ENCODE data around the gene ZNF830.
"Not testable (repeated sequence)": the region's sequence is repeated elsewhere in the genome, so short reads cannot be mapped to it uniquely, and the experiment has no call there.

The ZNF830 gene

DNA sequence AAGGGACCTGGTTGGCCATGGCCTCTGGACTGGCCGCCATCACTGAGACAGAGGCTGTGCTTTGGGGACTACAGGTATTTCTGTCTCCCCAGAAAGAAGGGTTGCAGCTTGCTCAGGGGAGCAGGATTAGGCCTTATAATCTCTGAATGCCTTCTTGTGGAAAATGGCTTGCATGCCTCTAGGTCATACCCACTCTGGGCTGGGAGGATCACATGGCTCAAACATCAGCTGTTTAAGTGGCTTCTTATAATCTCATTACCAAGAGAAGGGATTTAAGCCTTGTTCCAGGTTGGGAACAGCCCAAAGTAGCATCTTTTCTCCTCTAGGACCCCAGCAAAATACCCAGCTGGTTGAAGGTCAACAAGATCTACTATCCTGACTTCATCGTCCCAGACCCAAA is 38.1 kb downstream of the ZNF830 start:
- H3K27me3 ChIP-seq (replicated peaks in 2 of 5; ENCODE audit: control insufficient read depth in 4 of 5, insufficient read depth in 5 of 5, low read length in 4 of 5) = no peaks in the 10 kb centered on the region
- ChIA-PET CTCF (interaction anchor here (1.0 to 10.7 kb wide), 20 partner anchors 9 to 144 kb away, joined by 3 to 156 read pairs (median 6); partner anchors contain the start of genes FNDC8, RAD51D and RFFL), POLR2A (interaction anchor here (1.3 kb wide), 1 partner anchor 120 kb away, joined by 3 read pairs; the partner anchor contains the start of gene RAD51D)
- no peak overlapping the region for H3K4me3 ChIP-seq (ENCODE audit: control insufficient read depth in 1 of 7, extremely low read depth in 1 of 7, insufficient read depth in 4 of 7, low read depth in 2 of 7, low read length in 6 of 7)
- H3K27ac ChIP-seq (ENCODE audit: insufficient read depth in 1 of 2, low read depth in 1 of 2, low read length in 2 of 2, poor library complexity in 1 of 2, severe bottlenecking in 2 of 2) = no peak overlapping the region
- 100% methylated on average over 1 of the region's 2 CpGs for WGBS (ENCODE audit: insufficient coverage)
- DNase-seq = no peak
- H3K36me3 ChIP-seq (ENCODE audit: control insufficient read depth in 4 of 4, insufficient read depth in 4 of 4, low read length in 3 of 4) = peaks cover 19 to 86% (median 61%) of the 10 kb centered on the region in 4 experiments
- peaks cover 0 to 3% (median 1%) of the 10 kb centered on the region in 4 experiments for H3K4me1 ChIP-seq (ENCODE audit: control extremely low read depth in 1 of 4, control insufficient read depth in 4 of 4, insufficient read depth in 4 of 4, low read length in 3 of 4)
- H3K9me3 ChIP-seq (ENCODE audit: control extremely low read depth in 1 of 5, control insufficient read depth in 4 of 5, insufficient read depth in 2 of 5, low read depth in 1 of 5, low read length in 4 of 5) = no peaks in the 10 kb centered on the region

DNA sequence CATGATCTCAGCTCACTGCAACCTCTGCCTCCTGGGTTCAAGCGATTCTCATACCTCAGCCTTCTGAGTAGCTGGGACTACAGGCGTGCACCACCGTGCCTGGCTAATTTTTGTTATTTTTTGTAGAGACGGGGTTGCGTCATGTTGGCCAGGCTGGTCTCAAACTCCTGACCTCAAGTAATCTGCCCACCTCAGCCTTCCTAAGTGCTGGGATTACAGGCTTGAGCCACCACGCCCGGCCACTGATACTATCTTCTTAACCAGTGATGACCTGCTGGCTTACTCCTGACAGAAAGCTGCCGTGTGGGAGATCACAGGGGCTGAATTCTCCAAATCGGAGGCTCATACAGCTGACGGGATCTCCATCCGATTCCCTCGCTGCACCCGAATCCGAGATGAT is 39.6 kb downstream of the ZNF830 start:
- CTCF ChIA-PET = interaction anchor here (0.9 to 10.7 kb wide), 6 partner anchors 18 to 143 kb away, joined by 3 to 156 read pairs (median 4); partner anchors contain the start of genes FNDC8 and RAD51D
- H3K4me3 ChIP-seq (ENCODE audit: control insufficient read depth in 1 of 7, extremely low read depth in 1 of 7, insufficient read depth in 4 of 7, low read depth in 2 of 7, low read length in 6 of 7); H3K4me1 ChIP-seq (ENCODE audit: control extremely low read depth in 1 of 4, control insufficient read depth in 4 of 4, insufficient read depth in 4 of 4, low read length in 3 of 4); H3K9me3 ChIP-seq (ENCODE audit: control extremely low read depth in 1 of 5, control insufficient read depth in 4 of 5, insufficient read depth in 2 of 5, low read depth in 1 of 5, low read length in 4 of 5); H3K27me3 ChIP-seq (replicated peaks in 2 of 5; ENCODE audit: control insufficient read depth in 4 of 5, insufficient read depth in 5 of 5, low read length in 4 of 5); POLR2A ChIA-PET; DNase-seq; H3K27ac ChIP-seq (ENCODE audit: insufficient read depth in 1 of 2, low read depth in 1 of 2, low read length in 2 of 2, poor library complexity in 1 of 2, severe bottlenecking in 2 of 2): not testable (repeated sequence)
- peaks cover 10 to 84% (median 58%) of the 10 kb centered on the region in 4 experiments for H3K36me3 ChIP-seq (ENCODE audit: control insufficient read depth in 4 of 4, insufficient read depth in 4 of 4, low read length in 3 of 4)
- 95% methylated on average over 11 of the region's 14 CpGs for WGBS (ENCODE audit: insufficient coverage)

DNA sequence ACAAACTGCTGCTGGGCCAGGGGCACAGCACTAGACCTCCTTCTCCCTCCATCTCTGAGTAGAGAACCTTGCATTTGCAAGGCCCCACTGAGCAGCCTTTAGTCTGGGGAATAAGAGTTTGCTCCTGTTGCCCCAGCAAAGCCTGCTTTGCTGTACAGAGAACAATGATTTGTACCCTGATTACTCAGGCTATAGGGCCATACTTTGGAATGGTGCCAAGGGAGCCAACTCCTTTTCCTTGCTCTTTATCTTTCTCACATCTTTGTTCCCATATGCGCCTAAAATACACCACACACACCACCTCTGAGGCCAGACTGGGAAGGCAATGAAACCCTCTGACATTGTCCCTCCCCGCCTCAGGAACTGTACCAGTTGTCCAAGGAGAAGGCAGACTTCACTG is 40.2 kb downstream of the ZNF830 start:
- no peaks in the 10 kb centered on the region for H3K27me3 ChIP-seq (replicated peaks in 2 of 5; ENCODE audit: control insufficient read depth in 4 of 5, insufficient read depth in 5 of 5, low read length in 4 of 5)
- H3K4me3 ChIP-seq (ENCODE audit: control insufficient read depth in 1 of 7, extremely low read depth in 1 of 7, insufficient read depth in 4 of 7, low read depth in 2 of 7, low read length in 6 of 7) = no peak overlapping the region
- H3K27ac ChIP-seq (ENCODE audit: insufficient read depth in 1 of 2, low read depth in 1 of 2, low read length in 2 of 2, poor library complexity in 1 of 2, severe bottlenecking in 2 of 2) = no peak overlapping the region
- WGBS (ENCODE audit: insufficient coverage) = 100% methylated on average over 2 of the region's 2 CpGs
- H3K4me1 ChIP-seq (ENCODE audit: control extremely low read depth in 1 of 4, control insufficient read depth in 4 of 4, insufficient read depth in 4 of 4, low read length in 3 of 4) = peaks cover 0 to 3% (median 1%) of the 10 kb centered on the region in 4 experiments
- POLR2A ChIA-PET = no interaction called here
- H3K36me3 ChIP-seq (ENCODE audit: control insufficient read depth in 4 of 4, insufficient read depth in 4 of 4, low read length in 3 of 4) = peaks cover 12 to 83% (median 55%) of the 10 kb centered on the region in 4 experiments
- CTCF ChIA-PET = interaction anchor here (1.0 to 10.7 kb wide), 4 partner anchors 10 to 117 kb away, joined by 3 to 156 read pairs (median 5); partner anchors contain the start of genes FNDC8 and RAD51D
- no peak for DNase-seq
- no peaks in the 10 kb centered on the region for H3K9me3 ChIP-seq (ENCODE audit: control extremely low read depth in 1 of 5, control insufficient read depth in 4 of 5, insufficient read depth in 2 of 5, low read depth in 1 of 5, low read length in 4 of 5)

DNA sequence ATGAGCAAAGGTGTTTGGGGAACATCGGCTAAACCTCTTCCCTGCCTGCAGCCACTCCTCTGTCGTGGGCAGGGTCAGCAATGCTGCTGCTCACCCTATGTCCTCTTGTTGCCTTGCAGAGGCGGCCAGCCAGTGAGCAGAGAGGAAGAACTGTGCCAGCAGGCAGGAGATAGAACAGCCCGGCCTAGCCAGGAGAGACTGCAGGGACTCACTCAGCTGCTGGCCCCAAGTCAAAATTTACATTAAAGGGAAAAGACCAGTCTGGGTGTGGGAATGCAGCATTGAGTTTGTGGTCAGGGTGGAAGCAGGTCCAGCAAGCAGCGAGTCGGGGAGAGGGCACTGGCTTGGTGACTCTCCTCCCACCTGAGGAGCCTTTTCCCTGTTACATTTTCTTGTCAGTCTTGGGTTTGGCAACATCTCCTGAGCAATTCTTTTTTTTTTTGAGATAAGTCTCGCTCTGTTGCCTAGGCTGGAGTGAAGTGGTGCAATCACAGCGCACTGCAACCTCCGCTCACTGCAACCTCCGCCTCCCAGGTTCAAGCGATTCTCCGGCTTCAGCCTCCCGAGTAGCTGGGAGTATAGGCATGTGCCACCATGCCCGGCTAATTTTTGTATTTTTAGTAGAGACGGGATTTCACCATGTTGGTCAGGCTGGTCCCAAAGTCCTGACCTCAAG is 41.7 kb downstream of the ZNF830 start:
- H3K27ac ChIP-seq (ENCODE audit: insufficient read depth in 1 of 2, low read depth in 1 of 2, low read length in 2 of 2, poor library complexity in 1 of 2, severe bottlenecking in 2 of 2) = no peak overlapping the region
- ChIA-PET CTCF (interaction anchor here (0.8 to 10.7 kb wide), 3 partner anchors 20 to 116 kb away, joined by 3 to 156 read pairs (median 6); partner anchors contain the start of genes FNDC8 and RAD51D), POLR2A (no interaction called here)
- 97% methylated on average over 13 of the region's 15 CpGs for WGBS (ENCODE audit: insufficient coverage)
- peaks cover 0 to 3% (median 1%) of the 10 kb centered on the region in 4 experiments for H3K4me1 ChIP-seq (ENCODE audit: control extremely low read depth in 1 of 4, control insufficient read depth in 4 of 4, insufficient read depth in 4 of 4, low read length in 3 of 4)
- no peaks in the 10 kb centered on the region for H3K27me3 ChIP-seq (replicated peaks in 2 of 5; ENCODE audit: control insufficient read depth in 4 of 5, insufficient read depth in 5 of 5, low read length in 4 of 5)
- H3K36me3 ChIP-seq (ENCODE audit: control insufficient read depth in 4 of 4, insufficient read depth in 4 of 4, low read length in 3 of 4) = peaks cover 12 to 81% (median 55%) of the 10 kb centered on the region in 4 experiments
- no peak for DNase-seq
- no peak overlapping the region for H3K4me3 ChIP-seq (ENCODE audit: control insufficient read depth in 1 of 7, extremely low read depth in 1 of 7, insufficient read depth in 4 of 7, low read depth in 2 of 7, low read length in 6 of 7)
- H3K9me3 ChIP-seq (ENCODE audit: control extremely low read depth in 1 of 5, control insufficient read depth in 4 of 5, insufficient read depth in 2 of 5, low read depth in 1 of 5, low read length in 4 of 5) = no peaks in the 10 kb centered on the region

DNA sequence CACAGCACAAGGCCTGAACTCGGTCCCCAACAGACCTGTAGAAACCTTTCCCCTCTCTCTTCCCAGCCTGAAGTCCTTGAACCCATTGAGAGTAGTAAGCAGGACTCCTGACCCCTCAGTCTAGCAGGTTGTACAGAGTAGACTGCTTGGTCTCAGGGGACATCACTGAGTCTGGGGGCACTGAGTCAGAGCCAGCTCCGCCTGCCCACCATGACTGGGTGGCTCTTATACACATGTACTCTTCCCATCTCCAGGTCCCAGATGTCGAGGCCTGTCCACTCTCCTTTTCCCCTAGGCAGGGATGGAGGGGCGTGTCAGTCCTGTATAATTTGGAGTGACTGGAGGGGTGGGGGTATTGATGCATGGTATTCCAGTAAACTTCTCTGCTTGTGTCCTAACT is 42.4 kb downstream of the ZNF830 start:
- H3K27ac ChIP-seq (ENCODE audit: insufficient read depth in 1 of 2, low read depth in 1 of 2, low read length in 2 of 2, poor library complexity in 1 of 2, severe bottlenecking in 2 of 2) = no peak overlapping the region
- no peak overlapping the region for H3K4me3 ChIP-seq (ENCODE audit: control insufficient read depth in 1 of 7, extremely low read depth in 1 of 7, insufficient read depth in 4 of 7, low read depth in 2 of 7, low read length in 6 of 7)
- H3K36me3 ChIP-seq (ENCODE audit: control insufficient read depth in 4 of 4, insufficient read depth in 4 of 4, low read length in 3 of 4) = peaks cover 12 to 78% (median 54%) of the 10 kb centered on the region in 4 experiments
- H3K4me1 ChIP-seq (ENCODE audit: control extremely low read depth in 1 of 4, control insufficient read depth in 4 of 4, insufficient read depth in 4 of 4, low read length in 3 of 4) = no peaks in the 10 kb centered on the region
- H3K27me3 ChIP-seq (replicated peaks in 2 of 5; ENCODE audit: control insufficient read depth in 4 of 5, insufficient read depth in 5 of 5, low read length in 4 of 5) = no peaks in the 10 kb centered on the region
- 100% methylated on average over 1 of the region's 4 CpGs for WGBS (ENCODE audit: insufficient coverage)
- DNase-seq = no peak
- no peaks in the 10 kb centered on the region for H3K9me3 ChIP-seq (ENCODE audit: control extremely low read depth in 1 of 5, control insufficient read depth in 4 of 5, insufficient read depth in 2 of 5, low read depth in 1 of 5, low read length in 4 of 5)
- ChIA-PET CTCF (interaction anchor here (0.8 to 10.7 kb wide), 4 partner anchors 21 to 115 kb away, joined by 3 to 156 read pairs (median 4); partner anchors contain the start of genes FNDC8 and RAD51D), POLR2A (no interaction called here)

DNA sequence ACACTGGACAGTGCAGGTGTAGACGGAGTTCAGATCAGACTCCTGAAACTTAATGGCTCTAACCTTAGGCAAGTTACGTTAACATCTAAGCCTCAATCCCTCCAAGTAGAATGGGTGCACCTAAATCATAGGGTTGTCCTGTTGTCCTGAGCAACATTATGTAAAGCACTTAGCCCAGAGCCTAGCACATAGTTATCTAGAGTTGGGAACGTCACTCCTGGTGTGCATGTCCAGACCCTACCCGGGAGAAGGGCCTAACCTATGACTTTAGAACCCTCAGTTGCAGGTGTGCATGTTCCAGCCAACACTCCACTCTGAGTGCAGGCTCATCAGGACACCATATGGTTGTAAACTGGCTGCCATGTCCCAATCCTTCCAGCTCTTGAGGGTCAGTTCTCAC is 45.0 kb downstream of the ZNF830 start:
- Histone ChIP-seq H3K27ac (ENCODE audit: insufficient read depth in 1 of 2, low read depth in 1 of 2, low read length in 2 of 2, poor library complexity in 1 of 2, severe bottlenecking in 2 of 2) (no peak overlapping the region), H3K4me1 (ENCODE audit: control extremely low read depth in 1 of 4, control insufficient read depth in 4 of 4, insufficient read depth in 4 of 4, low read length in 3 of 4) (no peaks in the 10 kb centered on the region), H3K27me3 (replicated peaks in 2 of 5; ENCODE audit: control insufficient read depth in 4 of 5, insufficient read depth in 5 of 5, low read length in 4 of 5) (no peaks in the 10 kb centered on the region), H3K36me3 (ENCODE audit: control insufficient read depth in 4 of 4, insufficient read depth in 4 of 4, low read length in 3 of 4) (peaks cover 13 to 76% (median 51%) of the 10 kb centered on the region in 4 experiments), H3K9me3 (ENCODE audit: control extremely low read depth in 1 of 5, control insufficient read depth in 4 of 5, insufficient read depth in 2 of 5, low read depth in 1 of 5, low read length in 4 of 5) (no peaks in the 10 kb centered on the region), H3K4me3 (ENCODE audit: control insufficient read depth in 1 of 7, extremely low read depth in 1 of 7, insufficient read depth in 4 of 7, low read depth in 2 of 7, low read length in 6 of 7) (no peak overlapping the region)
- no peak for DNase-seq
- ChIA-PET POLR2A (no interaction called here), CTCF (interaction anchor here (0.7 to 1.9 kb wide), 7 partner anchors 10 to 113 kb away, joined by 3 to 7 read pairs (median 3); partner anchors contain the start of gene RAD51D)
- 97% methylated on average over 4 of the region's 4 CpGs for WGBS (ENCODE audit: insufficient coverage)

DNA sequence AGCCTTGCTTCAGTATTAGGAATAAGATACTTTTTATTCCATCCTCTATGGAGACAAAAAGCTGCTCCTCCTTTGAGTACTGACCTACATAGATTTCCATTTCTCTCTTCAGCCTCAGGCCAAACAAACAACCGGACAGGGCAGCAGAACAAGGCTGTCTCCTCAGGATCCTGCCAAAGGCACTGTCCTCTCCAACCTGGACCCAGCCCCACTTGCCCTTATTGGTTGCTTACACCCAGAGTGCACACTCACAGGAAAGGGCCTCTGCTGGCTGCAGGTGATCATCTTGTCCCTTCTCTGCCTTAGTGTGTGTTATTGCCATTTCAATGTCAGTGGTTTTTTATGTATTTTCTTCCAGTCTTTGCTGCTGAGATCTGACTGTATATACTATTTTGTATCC is 45.6 kb downstream of the ZNF830 start:
- H3K4me3 ChIP-seq (ENCODE audit: control insufficient read depth in 1 of 7, extremely low read depth in 1 of 7, insufficient read depth in 4 of 7, low read depth in 2 of 7, low read length in 6 of 7) = no peak overlapping the region
- CTCF ChIA-PET = interaction anchor here (0.9 to 3.9 kb wide), 6 partner anchors 11 to 113 kb away, joined by 3 to 19 read pairs (median 4); partner anchors contain the start of gene RAD51D
- no peaks in the 10 kb centered on the region for H3K27me3 ChIP-seq (replicated peaks in 2 of 5; ENCODE audit: control insufficient read depth in 4 of 5, insufficient read depth in 5 of 5, low read length in 4 of 5)
- POLR2A ChIA-PET = no interaction called here
- H3K9me3 ChIP-seq (ENCODE audit: control extremely low read depth in 1 of 5, control insufficient read depth in 4 of 5, insufficient read depth in 2 of 5, low read depth in 1 of 5, low read length in 4 of 5) = no peaks in the 10 kb centered on the region
- WGBS (ENCODE audit: insufficient coverage) = 100% methylated on average over 1 of the region's 1 CpG
- no peaks in the 10 kb centered on the region for H3K4me1 ChIP-seq (ENCODE audit: control extremely low read depth in 1 of 4, control insufficient read depth in 4 of 4, insufficient read depth in 4 of 4, low read length in 3 of 4)
- no peak for DNase-seq
- H3K27ac ChIP-seq (ENCODE audit: insufficient read depth in 1 of 2, low read depth in 1 of 2, low read length in 2 of 2, poor library complexity in 1 of 2, severe bottlenecking in 2 of 2) = no peak overlapping the region
- H3K36me3 ChIP-seq (ENCODE audit: control insufficient read depth in 4 of 4, insufficient read depth in 4 of 4, low read length in 3 of 4) = peaks cover 16 to 76% (median 52%) of the 10 kb centered on the region in 4 experiments
